Choroid plexus epithelial cell (primary cell): ENCODE results near the gene DPH1.

Experiments
- DNase-seq: peaks from one replicate; pipeline ENCODE4 v3.0.0-alpha.2; 2010; ENCODE audit warnings: low read depth
- H3K4me3 ChIP-seq: 2 replicates; pipeline ENCODE4 v1.5.1; 2011; ENCODE audit warnings: low read depth, mild to moderate bottlenecking, control low read depth, low read length, moderate library complexity
- CTCF ChIP-seq: conservative IDR thresholded peaks from 2 replicates; pipeline ENCODE4 v1.5.1; 2011; ENCODE audit warnings: low read depth, mild to moderate bottlenecking, control low read depth, inconsistent platforms, low read length, moderate library complexity

DPH1 gene

GRCh38 chr17:2043785-2044184 lies 13.8 kb downstream of the DPH1 start:
- no peak overlapping the region for H3K4me3 ChIP-seq
- DNase-seq = peak; percentile 44
- no peak for TF ChIP-seq CTCF

GRCh38 chr17:2044263-2044894 lies 14.4 kb downstream of the DPH1 start:
- no peak for TF ChIP-seq CTCF
- H3K4me3 ChIP-seq = no peak overlapping the region
- no peak for DNase-seq

GRCh38 chr17:2047590-2047989 lies 17.6 kb downstream of the DPH1 start:
- DNase-seq = no peak
- TF ChIP-seq CTCF = no peak
- no peak overlapping the region for H3K4me3 ChIP-seq

- no peak for TF ChIP-seq CTCF
- DNase-seq = no peak
- H3K4me3 ChIP-seq = no peak overlapping the region
Measured at GRCh38 chr17:2048805-2049204, 18.9 kb downstream of the DPH1 start.

GRCh38 chr17:2049333-2050299 lies 19.7 kb downstream of the DPH1 start:
- peak; percentile 85 for DNase-seq
- H3K4me3 ChIP-seq = peak overlapping the region; percentile 60
- no peak for TF ChIP-seq CTCF

GRCh38 chr17:2050300-2051060 lies 20.5 kb downstream of the DPH1 start:
- no peak for TF ChIP-seq CTCF
- peak overlapping the region; percentile 60 for H3K4me3 ChIP-seq
- peak; percentile 78 for DNase-seq
